Measurements from ENCODE around the gene SRMS.

DNA sequence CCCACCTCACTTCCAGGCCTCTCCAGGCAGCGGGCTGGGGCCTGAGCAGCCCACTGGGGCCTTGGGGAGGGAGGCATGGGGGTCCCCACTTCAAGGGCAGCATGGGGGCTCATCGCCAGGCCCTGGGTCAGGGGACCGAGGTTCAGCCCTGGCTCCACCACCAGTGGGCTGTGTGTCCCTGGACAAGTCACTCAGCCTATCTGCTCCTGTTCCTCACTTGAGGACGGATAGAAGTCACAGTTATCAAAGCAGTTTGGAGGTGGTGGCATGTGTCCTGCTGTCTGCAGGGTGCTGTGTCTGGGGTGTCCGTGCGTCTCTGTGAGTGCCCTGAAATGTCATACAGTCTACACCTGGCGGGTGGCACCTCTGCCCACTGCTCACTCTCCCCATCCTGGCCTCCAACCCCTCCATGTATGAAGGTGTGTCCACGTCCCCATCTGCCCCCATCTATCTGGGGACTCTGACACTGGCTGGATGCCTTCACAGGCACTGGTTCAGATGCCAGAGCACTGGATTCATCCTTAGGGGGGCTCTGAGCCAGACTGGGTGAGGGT lies 52.3 kb downstream of the SRMS start:
- TF ChIP-seq CTCF (IDR thresholded peaks at IDR 0.05; ENCODE audit: insufficient read depth, low read length, poor library complexity, severe bottlenecking) (no peak), EZH2phosphoT487 (conservative IDR thresholded peaks at IDR 0.05; ENCODE audit: low read length) (no peak)

All from SU-DHL-6 (cell line).